HepG2 (cell line): ENCODE results near the gene EPB41L1. TPM values are rescaled to one million over a fixed set of nuclear protein-coding genes. Genes with fewer than 3 reads are reported as not detected.

Source experiments
- ATAC-seq: fragments of 200-7000 bp; cut with Tn5 transposase; 3 replicates; pipeline ENCODE4 v1.9.1; 2020; ENCODE audit warnings: mild to moderate bottlenecking, moderate library complexity
- BruUV-seq: library from RNA; stranded (reverse); fragments of 400-500 nt; replicated peaks from 2 replicates; lab custom pipeline; 2021; lab: Mats Ljungman, UMichigan
- CTCF ChIA-PET: fragments of 300-600 bp; formaldehyde crosslinking; extraction: SDS; loops from one replicate; lab custom pipeline; 2021; ENCODE audit warnings: low total read pairs, inconsistent platforms, low intra/inter-chr PET ratio; lab: Yijun Ruan, JAX
- POLR2A ChIA-PET: fragments of 350-600 bp; sonication (Branson Sonifier 250); formaldehyde crosslinking; loops from one replicate; lab custom pipeline; 2020; ENCODE audit warnings: antibody characterized with exemption, inconsistent platforms; lab: Yijun Ruan, JAX
- DNase-seq: peaks from one replicate; pipeline ENCODE4 v3.0.0-alpha.2; 2015; ENCODE audit warnings: low spot score
- FAIRE-seq: peaks from 3 replicates; lab custom pipeline; 2011; peaks lifted over from hg19 to GRCh38; lab: Jason Lieb, UNC
- H2AFZ ChIP-seq: one replicate; pipeline ENCODE4 v1.6.1; 2011; ENCODE audit warnings: low read length, inconsistent platforms
- H3K27ac ChIP-seq: fragments of 300-600 bp; 3 replicates; pipeline ENCODE4 v1.8.0; 2011; ENCODE audit warnings: mixed run types, mild to moderate bottlenecking, mixed read lengths, low read length, inconsistent platforms; ENCODE audit not compliant: insufficient read depth; ENCODE audit errors: extremely low read length
- H3K27me3 ChIP-seq, 2 experiments: fragments of 200-600 bp in 1 of 2; 2 replicates in 1 of 2; 3 replicates in 1 of 2; pipeline versions ENCODE4 v1.6.0 to v1.8.0; 2011; ENCODE audit warnings: low read length in 2 of 2, mild to moderate bottlenecking in 2 of 2, moderate library complexity in 2 of 2, inconsistent platforms in 1 of 2; ENCODE audit not compliant: insufficient read depth in 2 of 2, control insufficient read depth in 1 of 2
- H3K36me3 ChIP-seq, 2 experiments: fragments of 200-600 bp in 1 of 2; replicated peaks in 1 of 2; 2 replicates in 1 of 2; 3 replicates in 1 of 2; pipeline versions ENCODE4 v1.5.1 to v1.8.0; 2011; ENCODE audit warnings: low read length in 2 of 2, inconsistent platforms in 1 of 2; ENCODE audit not compliant: insufficient read depth in 2 of 2, control insufficient read depth in 1 of 2
- H3K4me1 ChIP-seq: 2 replicates; pipeline ENCODE4 v1.5.1; 2012; ENCODE audit warnings: low read length, inconsistent platforms; ENCODE audit not compliant: insufficient read depth
- H3K4me2 ChIP-seq: 2 replicates; pipeline ENCODE4 v1.6.0; 2011; ENCODE audit warnings: low read depth, low read length, inconsistent platforms
- H3K4me3 ChIP-seq, 3 experiments: fragments of 200-600 bp in 1 of 3; sonication (generic), shearing (Covaris generic) in 1 of 3; replicated peaks in 1 of 3; 2 replicates each; pipeline ENCODE4 v1.5.1; 2011 to 2016; ENCODE audit warnings: low read length in 3 of 3, inconsistent platforms in 2 of 3, low read depth in 2 of 3, mild to moderate bottlenecking in 2 of 3, control low read depth in 1 of 3, mixed read lengths in 1 of 3; ENCODE audit not compliant: insufficient read depth in 1 of 3
- H3K79me2 ChIP-seq: one replicate; pipeline ENCODE4 v1.6.1; 2011; ENCODE audit warnings: low read length, inconsistent platforms; ENCODE audit not compliant: insufficient read depth
- H3K9ac ChIP-seq: 2 replicates; pipeline ENCODE4 v1.6.0; 2011; ENCODE audit warnings: mild to moderate bottlenecking, low read depth, low read length, inconsistent platforms; ENCODE audit not compliant: insufficient read depth
- H3K9me3 ChIP-seq: 2 replicates; pipeline ENCODE4 v1.5.1; 2012; ENCODE audit warnings: mild to moderate bottlenecking, low read length
- H4K20me1 ChIP-seq: 2 replicates; pipeline ENCODE4 v1.6.0; 2011; ENCODE audit warnings: inconsistent platforms, mild to moderate bottlenecking, low read length, moderate library complexity; ENCODE audit not compliant: insufficient read depth
- HMG20A ChIP-seq: IDR thresholded peaks from 2 replicates; pipeline ENCODE4 v1.6.1; 2016; ENCODE audit warnings: borderline replicate concordance
- RARG ChIP-seq: sonication (generic); formaldehyde crosslinking; IDR thresholded peaks from 2 replicates; pipeline ENCODE4 v1.4.0; 2020; ENCODE audit warnings: low read depth, mild to moderate bottlenecking, missing genetic modification reagents
- REL ChIP-seq: sonication (generic); formaldehyde crosslinking; conservative IDR thresholded peaks from 2 replicates; pipeline ENCODE4 v1.8.0; 2022; ENCODE audit warnings: mild to moderate bottlenecking, missing genetic modification reagents, moderate library complexity
- SATB2 ChIP-seq: sonication (generic); formaldehyde crosslinking; IDR thresholded peaks from 2 replicates; pipeline ENCODE4 v1.5.0; 2020; ENCODE audit warnings: missing genetic modification reagents
- SIX4 ChIP-seq: sonication (generic); formaldehyde crosslinking; IDR thresholded peaks from 2 replicates; pipeline ENCODE4 v1.4.0; 2020; ENCODE audit warnings: missing genetic modification reagents
- SNAI1 ChIP-seq: sonication (generic); formaldehyde crosslinking; IDR thresholded peaks from 2 replicates; pipeline ENCODE4 v1.5.0; 2020; ENCODE audit warnings: mild to moderate bottlenecking, missing genetic modification reagents, borderline replicate concordance
- WGBS: methylation state at CpG from one replicate; pipeline ENCODE4 v1.1.6; 2017; ENCODE audit warnings: low lambda C conversion rate; 5-methylcytosine and 5-hydroxymethylcytosine counted together
- in situ Hi-C: cut with HindIII; loops from 2 replicates; pipeline ENCODE4 v1.10.0; 2017; ENCODE audit warnings: low pct_unique_long_range_greater_than_20kb; ENCODE audit not compliant: extremely low pct_ligation_motif_present
- intact Hi-C: fragments of 100-400 bp; cut with micrococcal nuclease; formaldehyde crosslinking; loops from one replicate; pipeline ENCODE4 v1.10.0; 2022; ENCODE audit not compliant: unreplicated experiment
- polyA plus RNA-seq, 8 experiments: library from polyadenylated mRNA; depleted of rRNA in 3 of 8; stranded (reverse) in 7 of 8; unstranded in 1 of 8; fragments of >200 nt; fragmentation: Illumina TruSeq in 4 of 8; extraction: Trizol in 4 of 8; gene quantifications; 2 replicates each; pipeline versions ENCODE4 v1.2.1 to v1.2.3, GENCODE V29; 2011 to 2016; ENCODE audit warnings: low read depth in 4 of 8, missing spikeins in 1 of 8, mixed read lengths in 1 of 8; ENCODE audit not compliant: insufficient read depth in 1 of 8
- total RNA-seq, 5 experiments: library from RNA; depleted of rRNA; stranded (reverse); fragments of >200 nt; fragmentation: Illumina TruSeq; extraction: Trizol; gene quantifications; 2 replicates each; pipeline ENCODE4 v1.2.3, GENCODE V29; 2016; ENCODE audit warnings: low read depth in 1 of 5
- TF ChIP-seq, protein P1 (sequence below): sonication (generic); formaldehyde crosslinking; IDR thresholded peaks from 2 replicates; pipeline ENCODE4 v1.4.0; 2020; ENCODE audit warnings: missing genetic modification reagents
- TF ChIP-seq, protein P2 (sequence below): sonication (generic); formaldehyde crosslinking; IDR thresholded peaks from 2 replicates; pipeline ENCODE4 v1.5.1; 2020; ENCODE audit warnings: mild to moderate bottlenecking, missing genetic modification reagents, borderline replicate concordance
- TF ChIP-seq, protein P3 (sequence below): sonication (generic); formaldehyde crosslinking; IDR thresholded peaks from 2 replicates; pipeline ENCODE4 v1.4.0; 2020; ENCODE audit warnings: missing genetic modification reagents
- TF ChIP-seq, protein P4 (sequence below): sonication (generic); formaldehyde crosslinking; IDR thresholded peaks from 2 replicates; pipeline ENCODE4 v1.5.0; 2020; ENCODE audit warnings: missing genetic modification reagents

EPB41L1 gene
- total and polyA plus RNA-seq, 2 of the 13 experiments (the other 11 are each of a cell fraction or from before 2014, with no cell fraction given): 16.7 to 39.0 TPM

DNA sequence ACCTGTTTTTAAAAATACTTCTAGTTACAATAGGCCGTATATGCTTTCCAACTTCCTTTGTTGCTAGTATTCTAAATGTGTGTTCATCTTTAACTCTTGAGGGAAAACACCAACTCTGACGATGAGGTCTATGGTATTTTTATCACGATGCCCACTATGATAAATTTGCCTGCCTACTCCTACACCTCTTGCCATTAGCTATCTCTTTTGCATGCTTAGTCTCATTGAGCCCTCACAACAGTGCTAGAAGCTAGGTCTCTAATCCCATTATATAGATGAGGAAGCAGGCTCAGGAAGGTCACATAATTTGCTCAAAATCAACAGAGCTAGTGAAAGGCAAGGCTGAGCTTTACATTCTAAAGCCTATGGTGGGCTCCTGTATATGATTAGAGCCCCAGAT, 94.9 kb downstream of the EPB41L1 start:
- Histone ChIP-seq H3K4me1 (no peaks in the 10 kb centered on the region), H3K27ac (no peak overlapping the region), H3K4me3 (no peak overlapping the region), H3K4me2 (no peak overlapping the region), H3K9me3 (no peaks in the 10 kb centered on the region), H3K9ac (no peak overlapping the region), H2AFZ (no peak overlapping the region), H3K36me3 (peaks cover 62 to 96% of the 10 kb centered on the region in 2 experiments), H4K20me1 (no peaks in the 10 kb centered on the region), H3K79me2 (no peaks in the 10 kb centered on the region), H3K27me3 (no peaks in the 10 kb centered on the region)
- intact Hi-C loops (no loop called here), in situ Hi-C loops (no loop called here)
- ChIA-PET POLR2A (interaction anchor here (1.1 kb wide), 1 partner anchor 18 kb away, joined by 3 read pairs; no protein-coding TSS in a partner anchor), CTCF (no interaction called here)
- no peak for FAIRE-seq
- DNase-seq: no peak
- BruUV-seq: no TSS peak
- TF ChIP-seq, protein P1, sequence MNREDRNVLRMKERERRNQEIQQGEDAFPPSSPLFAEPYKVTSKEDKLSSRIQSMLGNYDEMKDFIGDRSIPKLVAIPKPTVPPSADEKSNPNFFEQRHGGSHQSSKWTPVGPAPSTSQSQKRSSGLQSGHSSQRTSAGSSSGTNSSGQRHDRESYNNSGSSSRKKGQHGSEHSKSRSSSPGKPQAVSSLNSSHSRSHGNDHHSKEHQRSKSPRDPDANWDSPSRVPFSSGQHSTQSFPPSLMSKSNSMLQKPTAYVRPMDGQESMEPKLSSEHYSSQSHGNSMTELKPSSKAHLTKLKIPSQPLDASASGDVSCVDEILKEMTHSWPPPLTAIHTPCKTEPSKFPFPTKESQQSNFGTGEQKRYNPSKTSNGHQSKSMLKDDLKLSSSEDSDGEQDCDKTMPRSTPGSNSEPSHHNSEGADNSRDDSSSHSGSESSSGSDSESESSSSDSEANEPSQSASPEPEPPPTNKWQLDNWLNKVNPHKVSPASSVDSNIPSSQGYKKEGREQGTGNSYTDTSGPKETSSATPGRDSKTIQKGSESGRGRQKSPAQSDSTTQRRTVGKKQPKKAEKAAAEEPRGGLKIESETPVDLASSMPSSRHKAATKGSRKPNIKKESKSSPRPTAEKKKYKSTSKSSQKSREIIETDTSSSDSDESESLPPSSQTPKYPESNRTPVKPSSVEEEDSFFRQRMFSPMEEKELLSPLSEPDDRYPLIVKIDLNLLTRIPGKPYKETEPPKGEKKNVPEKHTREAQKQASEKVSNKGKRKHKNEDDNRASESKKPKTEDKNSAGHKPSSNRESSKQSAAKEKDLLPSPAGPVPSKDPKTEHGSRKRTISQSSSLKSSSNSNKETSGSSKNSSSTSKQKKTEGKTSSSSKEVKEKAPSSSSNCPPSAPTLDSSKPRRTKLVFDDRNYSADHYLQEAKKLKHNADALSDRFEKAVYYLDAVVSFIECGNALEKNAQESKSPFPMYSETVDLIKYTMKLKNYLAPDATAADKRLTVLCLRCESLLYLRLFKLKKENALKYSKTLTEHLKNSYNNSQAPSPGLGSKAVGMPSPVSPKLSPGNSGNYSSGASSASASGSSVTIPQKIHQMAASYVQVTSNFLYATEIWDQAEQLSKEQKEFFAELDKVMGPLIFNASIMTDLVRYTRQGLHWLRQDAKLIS (CRISPR knock-in tag): no peak
- TF ChIP-seq, protein P2, sequence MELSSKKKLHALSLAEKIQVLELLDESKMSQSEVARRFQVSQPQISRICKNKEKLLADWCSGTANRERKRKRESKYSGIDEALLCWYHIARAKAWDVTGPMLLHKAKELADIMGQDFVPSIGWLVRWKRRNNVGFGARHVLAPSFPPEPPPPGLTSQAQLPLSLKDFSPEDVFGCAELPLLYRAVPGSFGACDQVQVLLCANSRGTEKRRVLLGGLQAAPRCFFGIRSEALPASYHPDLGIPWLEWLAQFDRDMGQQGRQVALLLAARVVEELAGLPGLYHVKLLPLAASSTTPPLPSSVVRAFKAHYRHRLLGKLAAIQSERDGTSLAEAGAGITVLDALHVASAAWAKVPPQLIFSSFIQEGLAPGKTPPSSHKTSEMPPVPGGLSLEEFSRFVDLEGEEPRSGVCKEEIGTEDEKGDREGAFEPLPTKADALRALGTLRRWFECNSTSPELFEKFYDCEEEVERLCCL: no peak
- TF ChIP-seq SIX4 (CRISPR knock-in tag) (no peak), RARG (CRISPR knock-in tag) (no peak), HMG20A (CRISPR knock-in tag) (no peak), SATB2 (no peak), REL (CRISPR knock-in tag) (no peak), SNAI1 (CRISPR knock-in tag) (no peak)
- TF ChIP-seq, protein P3, sequence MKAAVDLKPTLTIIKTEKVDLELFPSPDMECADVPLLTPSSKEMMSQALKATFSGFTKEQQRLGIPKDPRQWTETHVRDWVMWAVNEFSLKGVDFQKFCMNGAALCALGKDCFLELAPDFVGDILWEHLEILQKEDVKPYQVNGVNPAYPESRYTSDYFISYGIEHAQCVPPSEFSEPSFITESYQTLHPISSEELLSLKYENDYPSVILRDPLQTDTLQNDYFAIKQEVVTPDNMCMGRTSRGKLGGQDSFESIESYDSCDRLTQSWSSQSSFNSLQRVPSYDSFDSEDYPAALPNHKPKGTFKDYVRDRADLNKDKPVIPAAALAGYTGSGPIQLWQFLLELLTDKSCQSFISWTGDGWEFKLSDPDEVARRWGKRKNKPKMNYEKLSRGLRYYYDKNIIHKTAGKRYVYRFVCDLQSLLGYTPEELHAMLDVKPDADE (CRISPR knock-in tag): no peak
- TF ChIP-seq, protein P4, sequence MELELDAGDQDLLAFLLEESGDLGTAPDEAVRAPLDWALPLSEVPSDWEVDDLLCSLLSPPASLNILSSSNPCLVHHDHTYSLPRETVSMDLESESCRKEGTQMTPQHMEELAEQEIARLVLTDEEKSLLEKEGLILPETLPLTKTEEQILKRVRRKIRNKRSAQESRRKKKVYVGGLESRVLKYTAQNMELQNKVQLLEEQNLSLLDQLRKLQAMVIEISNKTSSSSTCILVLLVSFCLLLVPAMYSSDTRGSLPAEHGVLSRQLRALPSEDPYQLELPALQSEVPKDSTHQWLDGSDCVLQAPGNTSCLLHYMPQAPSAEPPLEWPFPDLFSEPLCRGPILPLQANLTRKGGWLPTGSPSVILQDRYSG: no peak
- no peak for ATAC-seq
- WGBS: 98% methylated on average over 3 of the region's 3 CpGs
